PC-3 (cell line): ENCODE results near the gene UTRN.

Source experiments
- EZH2 ChIP-seq: fragments of 300-600 bp; sonication (generic); IDR thresholded peaks from one replicate; pipeline ENCODE4 v1.6.1; 2017; ENCODE audit warnings: antibody characterized with exemption, mild to moderate bottlenecking, low read length; ENCODE audit not compliant: unreplicated experiment
- EZH2phosphoT487 ChIP-seq: fragments of 300-600 bp; sonication (generic); IDR thresholded peaks from 2 replicates; pipeline ENCODE4 v1.6.1; 2018; ENCODE audit warnings: mild to moderate bottlenecking, antibody characterized with exemption, low read length, borderline replicate concordance

DNA sequence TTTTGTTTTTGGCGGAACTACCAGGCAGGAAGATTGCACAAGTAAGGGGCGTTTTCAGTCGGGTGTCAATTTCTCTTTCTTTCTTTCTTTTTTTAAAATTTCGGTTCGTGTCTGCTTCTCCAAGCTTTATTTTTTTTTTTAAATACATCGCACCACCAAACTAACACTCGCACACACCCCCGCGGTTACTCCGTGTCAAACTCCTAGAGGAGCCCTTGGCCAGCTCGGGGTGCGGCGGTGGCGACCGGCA is 338 bp downstream of the UTRN start:
- TF ChIP-seq EZH2 (no peak), EZH2phosphoT487 (no peak)
